ENCODE measurements around the gene ARHGEF12.

ARHGEF12 gene

DNA sequence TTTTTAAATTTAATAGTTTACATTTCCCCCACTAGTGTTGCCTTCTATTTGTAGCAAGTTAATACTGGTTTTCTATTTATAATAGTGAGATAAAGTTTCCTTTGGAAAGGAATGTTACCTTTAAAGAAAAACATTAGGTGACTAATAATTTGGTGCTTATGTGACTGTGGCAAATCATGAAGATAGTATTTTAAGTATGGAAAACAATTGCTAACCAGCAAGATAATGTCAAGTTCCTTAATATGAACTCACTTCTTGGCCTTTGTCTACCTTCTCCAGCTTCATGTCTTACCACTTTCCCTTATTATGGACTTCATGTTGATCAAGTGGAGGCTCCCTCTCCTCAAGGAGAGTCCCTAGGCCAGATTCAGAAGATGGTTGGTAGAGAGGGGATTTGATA lies 27.2 kb downstream of the ARHGEF12 start:
- no peak for TF ChIP-seq TEAD4 (IDR thresholded peaks at IDR 0.05)
- TF ChIP-seq, protein P1, sequence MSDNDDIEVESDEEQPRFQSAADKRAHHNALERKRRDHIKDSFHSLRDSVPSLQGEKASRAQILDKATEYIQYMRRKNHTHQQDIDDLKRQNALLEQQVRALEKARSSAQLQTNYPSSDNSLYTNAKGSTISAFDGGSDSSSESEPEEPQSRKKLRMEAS (IDR thresholded peaks at IDR 0.05) = no peak
- no peak for TF ChIP-seq CEBPB (IDR thresholded peaks at IDR 0.05)
- TF ChIP-seq USF1 (IDR thresholded peaks at IDR 0.05) = no peak
- no peak for TF ChIP-seq FOXM1 (IDR thresholded peaks at IDR 0.05; ENCODE audit: borderline replicate concordance, low read depth)
- TF ChIP-seq CREB1 (IDR thresholded peaks at IDR 0.05; ENCODE audit: low read depth) = no peak
- TF ChIP-seq TAF1 (IDR thresholded peaks at IDR 0.05; ENCODE audit: low read depth) = no peak
- TF ChIP-seq EGR1 (IDR thresholded peaks at IDR 0.05) = no peak
- no peak for TF ChIP-seq RAD21 (IDR thresholded peaks at IDR 0.05; ENCODE audit: low read depth)
- TF ChIP-seq REST (IDR thresholded peaks at IDR 0.05; ENCODE audit: low read depth) = no peak
- no peak for TF ChIP-seq TCF12 (IDR thresholded peaks at IDR 0.05; ENCODE audit: low read depth)
- TF ChIP-seq ZBTB7A (IDR thresholded peaks at IDR 0.05; ENCODE audit: low read depth) = no peak
- TF ChIP-seq YY1 (IDR thresholded peaks at IDR 0.05; ENCODE audit: low read depth) = no peak
- TF ChIP-seq NFIC (IDR thresholded peaks at IDR 0.05) = no peak
- no peak for TF ChIP-seq EP300 (IDR thresholded peaks at IDR 0.05; ENCODE audit: borderline replicate concordance)

- no peak for TF ChIP-seq YY1 (IDR thresholded peaks at IDR 0.05; ENCODE audit: low read depth)
- TF ChIP-seq NFIC (IDR thresholded peaks at IDR 0.05) = no peak
- TF ChIP-seq EP300 (IDR thresholded peaks at IDR 0.05; ENCODE audit: borderline replicate concordance) = no peak
- no peak for TF ChIP-seq CEBPB (IDR thresholded peaks at IDR 0.05)
- no peak for TF ChIP-seq TEAD4 (IDR thresholded peaks at IDR 0.05)
- no peak for TF ChIP-seq REST (IDR thresholded peaks at IDR 0.05; ENCODE audit: low read depth)
- TF ChIP-seq, protein P1 (IDR thresholded peaks at IDR 0.05) = no peak
These were observed 29.3 kb downstream of the ARHGEF12 start for GRCh38 chr11:120365512-120365911.

GRCh38 chr11:120372296-120372695 lies 36.1 kb downstream of the ARHGEF12 start:
- TF ChIP-seq ZBTB7A (IDR thresholded peaks at IDR 0.05; ENCODE audit: low read depth) (no peak), USF1 (IDR thresholded peaks at IDR 0.05) (no peak), FOXM1 (IDR thresholded peaks at IDR 0.05; ENCODE audit: borderline replicate concordance, low read depth) (no peak), YY1 (IDR thresholded peaks at IDR 0.05; ENCODE audit: low read depth) (no peak), TAF1 (IDR thresholded peaks at IDR 0.05; ENCODE audit: low read depth) (no peak), EP300 (IDR thresholded peaks at IDR 0.05; ENCODE audit: borderline replicate concordance) (no peak), EGR1 (IDR thresholded peaks at IDR 0.05) (no peak), CREB1 (IDR thresholded peaks at IDR 0.05; ENCODE audit: low read depth) (no peak), CEBPB (IDR thresholded peaks at IDR 0.05) (no peak), REST (IDR thresholded peaks at IDR 0.05; ENCODE audit: low read depth) (no peak), NFIC (IDR thresholded peaks at IDR 0.05) (no peak), TEAD4 (IDR thresholded peaks at IDR 0.05) (no peak), TCF12 (IDR thresholded peaks at IDR 0.05; ENCODE audit: low read depth) (no peak)

GRCh38 chr11:120375076-120375475 lies 38.9 kb downstream of the ARHGEF12 start:
- TF ChIP-seq YY1 (IDR thresholded peaks at IDR 0.05; ENCODE audit: low read depth) = no peak
- no peak for TF ChIP-seq TEAD4 (IDR thresholded peaks at IDR 0.05)
- no peak for TF ChIP-seq TAF1 (IDR thresholded peaks at IDR 0.05; ENCODE audit: low read depth)
- no peak for TF ChIP-seq EGR1 (IDR thresholded peaks at IDR 0.05)
- no peak for TF ChIP-seq NFIC (IDR thresholded peaks at IDR 0.05)
- no peak for TF ChIP-seq USF1 (IDR thresholded peaks at IDR 0.05)
- no peak for TF ChIP-seq CEBPB (IDR thresholded peaks at IDR 0.05)
- no peak for TF ChIP-seq REST (IDR thresholded peaks at IDR 0.05; ENCODE audit: low read depth)
- TF ChIP-seq, protein P1 (IDR thresholded peaks at IDR 0.05) = no peak
- no peak for TF ChIP-seq EP300 (IDR thresholded peaks at IDR 0.05; ENCODE audit: borderline replicate concordance)
- no peak for TF ChIP-seq CREB1 (IDR thresholded peaks at IDR 0.05; ENCODE audit: low read depth)

Measured in Ishikawa (cell line).